GM12874 (cell line): Measurements from ENCODE around the gene GPR84.

Source experiments
- TF ChIP-seq, protein P1 (sequence below): IDR thresholded peaks from 2 replicates; pipeline ENCODE4 v1.5.1; 2011; ENCODE audit warnings: low read depth, mild to moderate bottlenecking, control low read depth, low read length, moderate library complexity; ENCODE audit not compliant: insufficient read depth

The GPR84 gene

DNA sequence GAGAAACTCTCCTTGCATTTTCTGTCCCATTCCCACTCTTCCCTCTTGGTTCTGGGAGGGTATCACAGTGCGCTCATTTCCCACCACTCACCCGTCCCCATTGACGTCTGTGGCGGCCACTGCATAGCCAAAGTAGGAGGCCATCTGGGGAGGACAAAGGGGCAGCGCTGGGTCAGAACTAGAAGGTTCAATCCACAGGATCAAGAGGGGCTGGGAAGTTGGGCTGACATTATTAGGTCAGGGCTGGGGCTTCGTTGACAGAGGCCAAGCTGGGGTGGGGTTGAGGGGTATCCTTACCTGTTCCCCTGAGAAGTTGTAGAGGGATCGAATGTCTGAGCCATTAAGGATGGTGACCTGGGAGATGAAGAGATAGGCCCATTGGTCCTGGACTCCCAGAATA lies 41.3 kb upstream of the GPR84 start:
- TF ChIP-seq, protein P1, sequence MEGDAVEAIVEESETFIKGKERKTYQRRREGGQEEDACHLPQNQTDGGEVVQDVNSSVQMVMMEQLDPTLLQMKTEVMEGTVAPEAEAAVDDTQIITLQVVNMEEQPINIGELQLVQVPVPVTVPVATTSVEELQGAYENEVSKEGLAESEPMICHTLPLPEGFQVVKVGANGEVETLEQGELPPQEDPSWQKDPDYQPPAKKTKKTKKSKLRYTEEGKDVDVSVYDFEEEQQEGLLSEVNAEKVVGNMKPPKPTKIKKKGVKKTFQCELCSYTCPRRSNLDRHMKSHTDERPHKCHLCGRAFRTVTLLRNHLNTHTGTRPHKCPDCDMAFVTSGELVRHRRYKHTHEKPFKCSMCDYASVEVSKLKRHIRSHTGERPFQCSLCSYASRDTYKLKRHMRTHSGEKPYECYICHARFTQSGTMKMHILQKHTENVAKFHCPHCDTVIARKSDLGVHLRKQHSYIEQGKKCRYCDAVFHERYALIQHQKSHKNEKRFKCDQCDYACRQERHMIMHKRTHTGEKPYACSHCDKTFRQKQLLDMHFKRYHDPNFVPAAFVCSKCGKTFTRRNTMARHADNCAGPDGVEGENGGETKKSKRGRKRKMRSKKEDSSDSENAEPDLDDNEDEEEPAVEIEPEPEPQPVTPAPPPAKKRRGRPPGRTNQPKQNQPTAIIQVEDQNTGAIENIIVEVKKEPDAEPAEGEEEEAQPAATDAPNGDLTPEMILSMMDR = no peak

DNA sequence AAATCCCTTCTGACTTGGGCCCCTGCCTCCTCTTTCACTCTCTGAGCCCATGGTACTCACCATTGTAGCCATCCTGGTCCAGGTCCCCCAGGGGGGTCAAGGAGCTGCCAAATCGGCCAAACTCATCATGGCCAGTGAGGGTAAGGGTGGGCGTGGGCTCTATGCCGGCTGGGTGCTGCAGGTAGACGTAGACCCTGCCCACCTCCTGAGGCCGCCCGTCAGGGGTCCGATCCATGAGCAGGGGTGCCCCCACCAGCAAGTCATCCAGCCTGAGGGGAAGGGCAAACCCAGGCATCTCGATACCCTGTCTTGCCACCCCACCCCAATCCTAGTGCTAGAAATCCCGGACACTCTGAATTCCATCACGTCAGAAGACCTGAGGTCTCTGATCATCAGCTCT lies 40.8 kb upstream of the GPR84 start:
- TF ChIP-seq, protein P1 = no peak

DNA sequence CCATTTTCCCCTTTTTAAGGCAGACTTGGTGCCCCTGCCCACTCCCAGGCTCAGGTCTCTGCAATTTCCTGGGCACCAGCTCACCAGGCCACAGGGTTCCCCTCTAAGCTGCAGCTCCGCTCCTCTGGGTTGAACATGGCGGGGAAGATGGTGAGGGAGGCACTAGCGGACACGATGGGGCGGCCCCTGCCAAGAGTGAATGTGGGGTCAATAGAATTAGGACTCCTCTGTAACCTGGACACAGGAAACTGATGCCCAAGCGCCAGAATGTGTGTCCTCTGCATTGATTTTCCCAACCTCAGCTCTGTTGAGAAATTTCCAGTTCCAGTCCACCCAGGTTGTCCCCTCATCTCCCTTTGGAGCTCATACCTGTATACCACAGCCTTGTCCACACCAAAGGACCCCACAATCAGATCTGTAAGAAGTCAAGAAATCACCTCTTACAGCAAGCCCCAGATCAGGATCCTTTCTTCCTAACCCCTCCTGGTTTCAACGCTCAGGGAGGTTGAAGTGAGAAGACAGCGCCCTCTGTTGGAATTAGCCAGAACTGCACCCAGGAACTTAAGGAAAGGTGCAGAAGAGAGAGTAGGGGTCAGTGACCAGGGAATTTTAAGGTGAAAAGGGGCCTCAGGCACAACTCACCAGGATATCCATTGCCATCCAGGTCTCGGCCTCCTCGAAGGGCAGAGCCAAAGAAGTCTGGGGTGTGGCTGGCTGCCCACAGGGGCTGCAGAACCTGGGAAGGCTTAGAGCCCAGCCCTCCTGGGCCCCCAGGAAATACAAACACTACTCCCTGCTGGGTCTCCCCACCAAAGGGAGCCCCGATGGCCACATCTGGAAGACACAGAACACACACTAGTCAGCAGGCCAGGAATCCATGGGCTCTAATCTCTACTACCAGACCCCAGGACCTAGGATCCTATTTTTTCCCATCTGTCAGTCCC lies 40.0 kb upstream of the GPR84 start:
- TF ChIP-seq, protein P1 = peak; percentile 95

DNA sequence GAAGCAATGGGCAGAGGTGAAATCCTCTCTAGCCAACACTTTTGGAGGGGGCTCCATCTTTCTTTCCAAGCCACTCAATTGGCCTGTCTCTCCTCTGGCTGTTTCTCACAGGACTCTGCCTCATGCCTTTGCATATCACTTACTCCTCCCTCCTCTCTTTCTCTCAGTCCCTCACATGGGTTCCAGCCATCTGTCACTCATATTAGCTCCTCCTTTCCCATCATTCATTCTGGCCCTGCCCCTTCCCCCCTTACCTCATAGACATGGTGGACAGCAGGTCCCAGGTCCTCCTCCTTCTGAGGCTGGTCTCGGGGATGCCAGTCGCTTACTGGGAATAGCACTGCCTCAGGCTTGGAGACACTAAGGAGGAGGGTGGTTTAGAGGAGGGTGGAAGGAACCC lies 36.8 kb upstream of the GPR84 start:
- TF ChIP-seq, protein P1 = no peak

DNA sequence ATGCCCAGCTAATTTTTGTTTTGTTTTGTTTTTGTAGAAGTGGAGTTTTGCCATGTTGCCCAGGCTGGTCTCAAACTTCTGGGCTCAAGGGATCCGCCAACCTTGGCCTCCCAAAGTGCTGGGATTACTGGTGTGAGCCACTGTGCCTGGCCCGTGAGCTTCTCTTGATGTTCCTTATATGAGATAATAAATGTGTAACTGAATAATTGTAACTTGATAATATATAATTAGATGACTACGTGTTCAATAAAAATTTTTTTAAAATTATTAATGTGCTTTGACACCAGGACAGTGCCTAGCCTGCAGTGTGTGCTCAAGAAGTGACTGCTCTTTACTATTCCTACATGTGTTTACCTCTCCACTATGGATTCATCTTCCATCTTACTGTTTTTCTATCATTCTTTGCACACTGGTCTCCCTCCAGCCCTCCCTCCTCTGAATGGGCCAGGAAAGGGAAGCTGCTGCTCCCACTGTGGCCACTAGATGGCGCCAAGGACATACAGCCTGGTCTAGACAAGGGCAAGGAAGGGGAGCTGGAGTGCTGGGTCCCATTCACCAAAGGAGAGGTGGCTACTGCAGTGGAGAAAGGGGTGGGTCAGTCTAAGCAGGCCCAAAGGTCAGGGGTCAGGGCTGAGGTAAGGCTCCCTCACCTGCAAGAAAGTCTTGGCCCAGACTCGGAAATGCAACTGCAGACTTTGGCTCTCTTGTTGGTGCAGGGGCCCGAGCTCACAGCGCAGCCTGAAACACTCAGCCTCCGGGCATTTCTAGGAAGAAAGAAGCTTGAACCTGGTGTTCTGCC lies 34.9 kb upstream of the GPR84 start:
- TF ChIP-seq, protein P1 = peak; percentile 96

DNA sequence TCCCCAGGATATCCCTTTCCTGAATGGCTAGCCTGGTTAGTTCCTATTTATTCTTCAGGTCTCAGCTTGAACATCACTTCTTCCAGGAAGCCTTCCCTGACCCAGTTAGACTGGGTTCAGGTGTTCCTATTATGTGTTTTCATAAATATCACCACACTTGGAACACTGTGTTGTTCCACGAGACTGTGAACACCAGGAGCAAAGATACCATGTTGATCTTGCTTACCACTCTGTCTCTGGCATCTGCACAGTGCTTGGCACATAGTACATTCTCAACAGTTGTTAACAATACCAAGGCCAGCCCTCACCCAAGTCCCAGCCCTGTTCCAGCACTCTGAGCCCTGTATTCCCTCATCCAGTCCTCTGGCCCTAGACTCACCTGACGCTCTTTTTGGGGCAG lies 33.9 kb upstream of the GPR84 start:
- TF ChIP-seq, protein P1 = no peak

DNA sequence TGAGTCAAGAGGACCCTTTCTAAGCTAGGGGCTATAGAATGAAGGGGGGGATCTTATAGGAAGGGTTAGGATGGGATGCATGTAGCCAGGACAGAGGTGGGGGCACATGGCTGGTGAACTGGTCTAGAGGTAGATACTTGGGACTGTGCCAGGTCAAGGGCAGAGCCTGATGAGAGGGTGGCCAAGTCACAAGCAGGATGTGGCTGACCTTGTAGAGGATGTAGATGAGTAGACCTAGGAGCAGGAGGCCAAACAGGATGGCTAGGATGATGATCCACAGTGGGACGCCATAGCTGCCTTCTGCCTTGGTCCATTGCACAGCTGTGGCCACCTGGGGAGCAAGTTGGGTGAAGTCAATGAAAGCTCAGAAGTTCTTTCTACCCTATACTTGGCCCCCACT lies 32.9 kb upstream of the GPR84 start:
- TF ChIP-seq, protein P1 = no peak
